ENCODE measurements around the gene ASIC2.
"Not testable (repeated sequence)": the region's sequence is repeated elsewhere in the genome, so short reads cannot be mapped to it uniquely, and the experiment has no call there.

The ASIC2 gene

GRCh38 chr17:33014751-33015150 lies 278.3 kb downstream of the ASIC2 start:
- DNase-seq: no peak

- no peak for DNase-seq
These were observed 279.3 kb downstream of the ASIC2 start for GRCh38 chr17:33013596-33014375.

GRCh38 chr17:33012522-33013033 lies 280.5 kb downstream of the ASIC2 start:
- no peak for DNase-seq

- no peak for DNase-seq
These were observed 283.5 kb downstream of the ASIC2 start for GRCh38 chr17:33009636-33010035.

- no peak for DNase-seq
These were observed 285.9 kb downstream of the ASIC2 start for GRCh38 chr17:33007186-33007585.

- no peak for DNase-seq
These were observed 290.8 kb downstream of the ASIC2 start for GRCh38 chr17:33002246-33002645.

GRCh38 chr17:32998887-32999228 lies 294.2 kb downstream of the ASIC2 start:
- no peak for DNase-seq

GRCh38 chr17:32998111-32998886 lies 294.8 kb downstream of the ASIC2 start:
- DNase-seq: peak; percentile 67

GRCh38 chr17:32995416-32996045 lies 297.6 kb downstream of the ASIC2 start:
- no peak for DNase-seq

- no peak for DNase-seq
These were observed 299.1 kb downstream of the ASIC2 start for GRCh38 chr17:32993977-32994376.

GRCh38 chr17:32992321-32993033 lies 300.6 kb downstream of the ASIC2 start:
- no peak for DNase-seq

GRCh38 chr17:32988481-32989101 lies 304.5 kb downstream of the ASIC2 start:
- DNase-seq: no peak

- not testable (repeated sequence) for DNase-seq
These were observed 305.2 kb downstream of the ASIC2 start for GRCh38 chr17:32987868-32988267.

- DNase-seq: not testable (repeated sequence)
These were observed 305.7 kb downstream of the ASIC2 start for GRCh38 chr17:32987453-32987805.

GRCh38 chr17:32985050-32985756 lies 307.9 kb downstream of the ASIC2 start:
- DNase-seq: no peak

- DNase-seq: not testable (repeated sequence)
These were observed 311.5 kb downstream of the ASIC2 start for GRCh38 chr17:32981611-32982010.

GRCh38 chr17:32980230-32980629 lies 312.9 kb downstream of the ASIC2 start:
- DNase-seq: no peak

- no peak for DNase-seq
These were observed 316.5 kb downstream of the ASIC2 start for GRCh38 chr17:32976605-32977004.

GRCh38 chr17:32976131-32976530 lies 317.0 kb downstream of the ASIC2 start:
- no peak for DNase-seq

- DNase-seq: no peak
These were observed 321.9 kb downstream of the ASIC2 start for GRCh38 chr17:32971171-32971570.

GRCh38 chr17:32970281-32970680 lies 322.8 kb downstream of the ASIC2 start:
- DNase-seq: no peak

GRCh38 chr17:32969231-32969630 lies 323.9 kb downstream of the ASIC2 start:
- not testable (repeated sequence) for DNase-seq
